ENCODE data around the gene FGF11.
"Not testable (repeated sequence)": the region's sequence is repeated elsewhere in the genome, so short reads cannot be mapped to it uniquely, and the experiment has no call there.

FGF11 gene

GRCh38 chr17:7476951-7477350 is 37.6 kb downstream of the FGF11 start:
- POLR2A ChIA-PET (ENCODE audit: low non-redundant PET): interaction anchor here (0.5 to 0.6 kb wide), 2 partner anchors 18 to 28 kb away, joined by 3 to 5 read pairs; no protein-coding TSS in a partner anchor
- peak overlapping the region; percentile 99 for H3K27ac ChIP-seq
- CTCF ChIA-PET: interaction anchor here (0.7 to 4.0 kb wide), 2 partner anchors 25 to 40 kb away, joined by 4 to 19 read pairs; no protein-coding TSS in a partner anchor
- TF ChIP-seq CTCF (conservative IDR thresholded peaks at IDR 0.05; ENCODE audit: low read depth): no peak
- DNase-seq (ENCODE audit: low spot score): no peak

- TF ChIP-seq CTCF (conservative IDR thresholded peaks at IDR 0.05; ENCODE audit: low read depth): no peak
- POLR2A ChIA-PET (ENCODE audit: low non-redundant PET): no interaction called here
- peak; percentile 40 for DNase-seq (ENCODE audit: low spot score)
- CTCF ChIA-PET: interaction anchor here (0.7 to 4.0 kb wide), 2 partner anchors 31 to 41 kb away, joined by 3 to 19 read pairs; no protein-coding TSS in a partner anchor
- peak overlapping the region; percentile 99 for H3K27ac ChIP-seq
These were observed 38.3 kb downstream of the FGF11 start for GRCh38 chr17:7477392-7478275.

GRCh38 chr17:7478276-7479212 is 39.2 kb downstream of the FGF11 start:
- peak; percentile 52 for DNase-seq (ENCODE audit: low spot score)
- ChIA-PET CTCF (interaction anchor here (2.2 to 4.0 kb wide), 2 partner anchors 41 to 42 kb away, joined by 14 to 19 read pairs; no protein-coding TSS in a partner anchor), POLR2A (ENCODE audit: low non-redundant PET) (no interaction called here)
- H3K27ac ChIP-seq: peak overlapping the region; percentile 99
- no peak for TF ChIP-seq CTCF (conservative IDR thresholded peaks at IDR 0.05; ENCODE audit: low read depth)

- ChIA-PET CTCF (interaction anchor here (2.2 kb wide), 1 partner anchor 42 kb away, joined by 14 read pairs; no protein-coding TSS in a partner anchor), POLR2A (ENCODE audit: low non-redundant PET) (interaction anchor here (0.6 kb wide), 1 partner anchor 237 kb away, joined by 4 read pairs; the partner anchor contains the start of gene GABARAP)
- DNase-seq (ENCODE audit: low spot score): peak; percentile 55
- no peak for TF ChIP-seq CTCF (conservative IDR thresholded peaks at IDR 0.05; ENCODE audit: low read depth)
- H3K27ac ChIP-seq: peak within 1 kb of the TSS; percentile 99
These were observed 40.1 kb downstream of the FGF11 start, which contains the start of gene ZBTB4 for GRCh38 chr17:7479213-7480088. Gene ZBTB4 (minus strand): TSS chr17:7479631. CDS start chr17:7466801, 12,830 bp downstream.

- no peak for DNase-seq (ENCODE audit: low spot score)
- TF ChIP-seq CTCF (conservative IDR thresholded peaks at IDR 0.05; ENCODE audit: low read depth): no peak
- H3K27ac ChIP-seq: peak overlapping the region; percentile 99
- ChIA-PET CTCF (interaction anchor here (2.2 kb wide), 1 partner anchor 43 kb away, joined by 14 read pairs; no protein-coding TSS in a partner anchor), POLR2A (ENCODE audit: low non-redundant PET) (interaction anchor here (0.5 to 0.6 kb wide), 2 partner anchors 169 to 238 kb away, joined by 4 read pairs; partner anchors contain the start of gene GABARAP)
These were observed 40.7 kb downstream of the FGF11 start for GRCh38 chr17:7480089-7480384.

- DNase-seq (ENCODE audit: low spot score); CTCF ChIA-PET; POLR2A ChIA-PET (ENCODE audit: low non-redundant PET): not testable (repeated sequence)
- peak within 1 kb of the TSS; percentile 99 for H3K27ac ChIP-seq
These were observed 42.0 kb downstream of the FGF11 start, which contains the start of gene SLC35G6 for GRCh38 chr17:7481275-7481674. Gene SLC35G6 (plus strand): TSS chr17:7481446. CDS start chr17:7481517, 71 bp downstream.

GRCh38 chr17:7481842-7482741 is 42.8 kb downstream of the FGF11 start:
- H3K27ac ChIP-seq: peak overlapping the region; percentile 99
- CTCF ChIA-PET; POLR2A ChIA-PET (ENCODE audit: low non-redundant PET); DNase-seq (ENCODE audit: low spot score): not testable (repeated sequence)

- POLR2A ChIA-PET (ENCODE audit: low non-redundant PET); DNase-seq (ENCODE audit: low spot score); CTCF ChIA-PET: not testable (repeated sequence)
- H3K27ac ChIP-seq: peak overlapping the region; percentile 99
These were observed 43.4 kb downstream of the FGF11 start for GRCh38 chr17:7482742-7483088.

Measured in RWPE1 (cell line).